ENCODE measurements around the gene CMTM5.
"Not testable (repeated sequence)": the region's sequence is repeated elsewhere in the genome, so short reads cannot be mapped to it uniquely, and the experiment has no call there.

Gene CMTM5

GRCh38 chr14:23419646-23420045 is 42.8 kb downstream of the CMTM5 start:
- H3K27me3 ChIP-seq (ENCODE audit: control insufficient read depth in 5 of 5, insufficient read depth in 4 of 5, low read length in 5 of 5); H3K4me3 ChIP-seq (ENCODE audit: low read depth in 1 of 5, low read length in 5 of 5); H3K9ac ChIP-seq (ENCODE audit: low read length in 5 of 5); H3K4me1 ChIP-seq (ENCODE audit: control insufficient read depth in 5 of 5, insufficient read depth in 5 of 5, low read length in 5 of 5); H3K27ac ChIP-seq (ENCODE audit: low read depth, low read length); H3K9me3 ChIP-seq (ENCODE audit: control insufficient read depth in 5 of 5, low read length in 5 of 5); H3K36me3 ChIP-seq (ENCODE audit: control insufficient read depth in 5 of 5, insufficient read depth in 5 of 5, low read length in 5 of 5): not testable (repeated sequence)

- Histone ChIP-seq H3K9ac (ENCODE audit: low read length in 5 of 5) (no peak overlapping the region), H3K4me3 (ENCODE audit: low read depth in 1 of 5, low read length in 5 of 5) (no peak overlapping the region), H3K36me3 (ENCODE audit: control insufficient read depth in 5 of 5, insufficient read depth in 5 of 5, low read length in 5 of 5) (no peaks in the 10 kb centered on the region), H3K9me3 (ENCODE audit: control insufficient read depth in 5 of 5, low read length in 5 of 5) (no peaks in the 10 kb centered on the region), H3K4me1 (ENCODE audit: control insufficient read depth in 5 of 5, insufficient read depth in 5 of 5, low read length in 5 of 5) (no peaks in the 10 kb centered on the region), H3K27me3 (ENCODE audit: control insufficient read depth in 5 of 5, insufficient read depth in 4 of 5, low read length in 5 of 5) (peaks cover 0 to 6% (median 2%) of the 10 kb centered on the region in 5 donors), H3K27ac (ENCODE audit: low read depth, low read length) (no peak overlapping the region)
Observed at GRCh38 chr14:23421594-23421993, 44.7 kb downstream of the CMTM5 start.

GRCh38 chr14:23423657-23424056 is 46.8 kb downstream of the CMTM5 start:
- no peaks in the 10 kb centered on the region for H3K9me3 ChIP-seq (ENCODE audit: control insufficient read depth in 5 of 5, low read length in 5 of 5)
- H3K27me3 ChIP-seq (ENCODE audit: control insufficient read depth in 5 of 5, insufficient read depth in 4 of 5, low read length in 5 of 5), result peaks cover 0 to 4% (median 0%) of the 10 kb centered on the region in 5 donors
- H3K4me3 ChIP-seq (ENCODE audit: low read depth in 1 of 5, low read length in 5 of 5), result no peak overlapping the region
- no peak overlapping the region for H3K27ac ChIP-seq (ENCODE audit: low read depth, low read length)
- no peaks in the 10 kb centered on the region for H3K4me1 ChIP-seq (ENCODE audit: control insufficient read depth in 5 of 5, insufficient read depth in 5 of 5, low read length in 5 of 5)
- H3K36me3 ChIP-seq (ENCODE audit: control insufficient read depth in 5 of 5, insufficient read depth in 5 of 5, low read length in 5 of 5), result no peaks in the 10 kb centered on the region
- no peak overlapping the region for H3K9ac ChIP-seq (ENCODE audit: low read length in 5 of 5)

- H3K4me3 ChIP-seq (ENCODE audit: low read depth in 1 of 5, low read length in 5 of 5), result no peak overlapping the region
- H3K4me1 ChIP-seq (ENCODE audit: control insufficient read depth in 5 of 5, insufficient read depth in 5 of 5, low read length in 5 of 5), result no peaks in the 10 kb centered on the region
- no peak overlapping the region for H3K9ac ChIP-seq (ENCODE audit: low read length in 5 of 5)
- H3K9me3 ChIP-seq (ENCODE audit: control insufficient read depth in 5 of 5, low read length in 5 of 5), result no peaks in the 10 kb centered on the region
- H3K36me3 ChIP-seq (ENCODE audit: control insufficient read depth in 5 of 5, insufficient read depth in 5 of 5, low read length in 5 of 5), result no peaks in the 10 kb centered on the region
- no peak overlapping the region for H3K27ac ChIP-seq (ENCODE audit: low read depth, low read length)
- peaks cover 0 to 10% (median 4%) of the 10 kb centered on the region in 5 donors for H3K27me3 ChIP-seq (ENCODE audit: control insufficient read depth in 5 of 5, insufficient read depth in 4 of 5, low read length in 5 of 5)
Observed at GRCh38 chr14:23425169-23425568, 48.3 kb downstream of the CMTM5 start.

GRCh38 chr14:23425798-23426197 is 49.0 kb downstream of the CMTM5 start:
- H3K9ac ChIP-seq (ENCODE audit: low read length in 5 of 5); H3K4me3 ChIP-seq (ENCODE audit: low read depth in 1 of 5, low read length in 5 of 5); H3K36me3 ChIP-seq (ENCODE audit: control insufficient read depth in 5 of 5, insufficient read depth in 5 of 5, low read length in 5 of 5); H3K27ac ChIP-seq (ENCODE audit: low read depth, low read length); H3K9me3 ChIP-seq (ENCODE audit: control insufficient read depth in 5 of 5, low read length in 5 of 5); H3K4me1 ChIP-seq (ENCODE audit: control insufficient read depth in 5 of 5, insufficient read depth in 5 of 5, low read length in 5 of 5): not testable (repeated sequence)
- peaks cover 0 to 11% (median 4%) of the 10 kb centered on the region in 5 donors for H3K27me3 ChIP-seq (ENCODE audit: control insufficient read depth in 5 of 5, insufficient read depth in 4 of 5, low read length in 5 of 5)

- Histone ChIP-seq H3K9me3 (ENCODE audit: control insufficient read depth in 5 of 5, low read length in 5 of 5) (no peaks in the 10 kb centered on the region), H3K36me3 (ENCODE audit: control insufficient read depth in 5 of 5, insufficient read depth in 5 of 5, low read length in 5 of 5) (no peaks in the 10 kb centered on the region), H3K27me3 (ENCODE audit: control insufficient read depth in 5 of 5, insufficient read depth in 4 of 5, low read length in 5 of 5) (peaks cover 0 to 19% (median 4%) of the 10 kb centered on the region in 5 donors), H3K4me1 (ENCODE audit: control insufficient read depth in 5 of 5, insufficient read depth in 5 of 5, low read length in 5 of 5) (no peaks in the 10 kb centered on the region), H3K9ac (ENCODE audit: low read length in 5 of 5) (no peak overlapping the region), H3K27ac (ENCODE audit: low read depth, low read length) (no peak overlapping the region), H3K4me3 (ENCODE audit: low read depth in 1 of 5, low read length in 5 of 5) (no peak overlapping the region)
Observed at GRCh38 chr14:23428686-23429495, 52.0 kb downstream of the CMTM5 start.

Data from subcutaneous abdominal adipose tissue (tissue), 5 donors.